Lung (tissue), 12 donors: ENCODE measurements around the gene CD7. TPM values are rescaled to one million over a fixed set of nuclear protein-coding genes. Genes with fewer than 3 reads are reported as not detected.

Experiments
- ATAC-seq: fragments of 200-7000 bp; cut with Tn5 transposase; one replicate; pipeline ENCODE4 v1.9.1; 2020; ENCODE audit warnings: moderate number of reproducible peaks; ENCODE audit not compliant: insufficient read depth, low FRiP score
- DNase-seq, 3 donors: peaks; one replicate each; pipeline ENCODE4 v3.0.0-alpha.2; 2013 to 2017
- H3K27ac ChIP-seq, 2 donors: one replicate each; pipeline ENCODE4 v1.5.1; 2013; ENCODE audit warnings: mild to moderate bottlenecking in 2 of 2, moderate library complexity in 2 of 2, control low read depth in 1 of 2, inconsistent platforms in 1 of 2, low read depth in 1 of 2, low read length in 1 of 2
- H3K27me3 ChIP-seq, 3 donors: one replicate each; pipeline ENCODE4 v1.5.1; 2013; ENCODE audit warnings: low read length in 2 of 3; ENCODE audit not compliant: control insufficient read depth in 3 of 3, insufficient read depth in 3 of 3
- H3K36me3 ChIP-seq, 4 donors: one replicate each; pipeline ENCODE4 v1.5.1; 2013; ENCODE audit warnings: low read length in 4 of 4, mild to moderate bottlenecking in 1 of 4, moderate library complexity in 1 of 4; ENCODE audit not compliant: control insufficient read depth in 4 of 4, insufficient read depth in 4 of 4
- H3K4me1 ChIP-seq, 5 donors: one replicate each; pipeline ENCODE4 v1.5.1; 2013; ENCODE audit warnings: low read length in 5 of 5, mild to moderate bottlenecking in 2 of 5, moderate library complexity in 1 of 5; ENCODE audit not compliant: control insufficient read depth in 5 of 5, insufficient read depth in 5 of 5
- H3K4me3 ChIP-seq: one replicate; pipeline ENCODE4 v1.5.1; 2013; ENCODE audit warnings: mild to moderate bottlenecking, control low read depth, moderate library complexity
- H3K9ac ChIP-seq, 2 donors: one replicate each; pipeline ENCODE4 v1.5.1; 2013; ENCODE audit warnings: low read length in 2 of 2, control low read depth in 1 of 2; ENCODE audit not compliant: insufficient read depth in 1 of 2
- H3K9me3 ChIP-seq, 4 donors: one replicate each; pipeline ENCODE4 v1.5.1; 2013; ENCODE audit warnings: low read length in 3 of 4, mild to moderate bottlenecking in 1 of 4, moderate library complexity in 1 of 4; ENCODE audit not compliant: control insufficient read depth in 4 of 4, insufficient read depth in 3 of 4
- CTCF ChIP-seq: IDR thresholded peaks from 2 replicates; pipeline ENCODE4 v1.5.1; 2012; ENCODE audit warnings: mild to moderate bottlenecking; ENCODE audit errors: control extremely low read depth, extremely low read depth
- WGBS, 2 donors: extraction: QIAGEN DNeasy Blood & Tissue Kit; methylation state at CpG; one replicate each; pipeline ENCODE4 v1.1.7; 2013; 5-methylcytosine and 5-hydroxymethylcytosine counted together
- polyA plus RNA-seq, 2 donors: library from polyadenylated mRNA; stranded (reverse); fragments of 200-250 nt; gene quantifications; one replicate each; pipeline ENCODE4 v1.2.1, GENCODE V29; 2013
- total RNA-seq, 2 donors: library from RNA; depleted of rRNA in 1 of 2; stranded (reverse); fragments of >200 nt in 1 of 2; gene quantifications; one replicate each; pipeline ENCODE4 v1.2.1, GENCODE V29; 2014 to 2021
- donor health status: control.
- donor health status: control.
- donor health status: Bipolar disorder and iron deficiency.
- donor health status: healthy.
- donor health status: DM: yes; HTN: yes; CAD: no.

CD7 gene
- total and polyA plus RNA-seq, 4 donors: 2.3 to 10.7 (median 6.1) TPM

- no peaks in the 10 kb centered on the region for H3K36me3 ChIP-seq
- H3K27ac ChIP-seq: no peak overlapping the region
- DNase-seq: no peak
- H3K4me3 ChIP-seq: no peak overlapping the region
- no peak for TF ChIP-seq CTCF
- WGBS, 2 donors: 82 to 90% methylated on average over 21 of the region's 21 CpGs
- ATAC-seq: no peak
- H3K4me1 ChIP-seq: peaks cover 0 to 5% (median 3%) of the 10 kb centered on the region in 5 donors
- H3K9ac ChIP-seq: no peak overlapping the region
- peaks cover 0 to 7% (median 2%) of the 10 kb centered on the region in 3 donors for H3K27me3 ChIP-seq
- H3K9me3 ChIP-seq: no peaks in the 10 kb centered on the region
These were observed 6.5 kb downstream of the CD7 start for GRCh38 chr17:82310877-82311276.

- WGBS, 2 donors: 82 to 91% methylated on average over 27 of the region's 27 CpGs
- H3K4me3 ChIP-seq: no peak overlapping the region
- no peaks in the 10 kb centered on the region for H3K9me3 ChIP-seq
- TF ChIP-seq CTCF: no peak
- no peak overlapping the region for H3K27ac ChIP-seq
- ATAC-seq (no peak), DNase-seq (no peak)
- H3K27me3 ChIP-seq: peaks cover 0 to 2% (median 0%) of the 10 kb centered on the region in 3 donors
- H3K4me1 ChIP-seq: peaks cover 0 to 3% (median 0%) of the 10 kb centered on the region in 5 donors
- H3K9ac ChIP-seq: no peak overlapping the region
- H3K36me3 ChIP-seq: no peaks in the 10 kb centered on the region
These were observed 7.5 kb downstream of the CD7 start for GRCh38 chr17:82309656-82310570.

GRCh38 chr17:82305727-82306300 is 11.6 kb downstream of the CD7 start:
- Histone ChIP-seq H3K9ac (no peak overlapping the region), H3K27me3 (no peaks in the 10 kb centered on the region), H3K4me3 (no peak overlapping the region), H3K36me3 (no peaks in the 10 kb centered on the region), H3K9me3 (no peaks in the 10 kb centered on the region), H3K4me1 (peaks cover 0 to 11% (median 0%) of the 10 kb centered on the region in 5 donors), H3K27ac (no peak overlapping the region)
- DNase-seq: no peak
- no peak for TF ChIP-seq CTCF
- no peak for ATAC-seq
- 47 to 69% methylated on average over 20 of the region's 20 CpGs for WGBS, 2 donors
